RWPE1 (cell line): ENCODE measurements around the gene MEOX1.

Experiments
- CTCF ChIA-PET: fragments of 350-600 bp; sonication (Branson Sonifier 250); formaldehyde crosslinking; extraction: SDS; loops from one replicate; lab custom pipeline; 2021; lab: Yijun Ruan, JAX
- POLR2A ChIA-PET: fragments of 400-600 bp; formaldehyde crosslinking; extraction: SDS; loops from one replicate; lab custom pipeline; 2020; ENCODE audit warnings: antibody characterized with exemption; ENCODE audit not compliant: low non-redundant PET; lab: Yijun Ruan, JAX
- DNase-seq: peaks from one replicate; pipeline ENCODE4 v3.0.0; 2012; ENCODE audit warnings: low spot score
- H3K27ac ChIP-seq: fragments of 450-650 bp; 2 replicates; pipeline ENCODE4 v1.5.1; 2017
- TF ChIP-seq, protein P1 (sequence below): fragments of 450-650 bp; conservative IDR thresholded peaks from 2 replicates; pipeline ENCODE4 v1.5.1; 2017; ENCODE audit warnings: low read depth, mild to moderate bottlenecking

The MEOX1 gene

DNA sequence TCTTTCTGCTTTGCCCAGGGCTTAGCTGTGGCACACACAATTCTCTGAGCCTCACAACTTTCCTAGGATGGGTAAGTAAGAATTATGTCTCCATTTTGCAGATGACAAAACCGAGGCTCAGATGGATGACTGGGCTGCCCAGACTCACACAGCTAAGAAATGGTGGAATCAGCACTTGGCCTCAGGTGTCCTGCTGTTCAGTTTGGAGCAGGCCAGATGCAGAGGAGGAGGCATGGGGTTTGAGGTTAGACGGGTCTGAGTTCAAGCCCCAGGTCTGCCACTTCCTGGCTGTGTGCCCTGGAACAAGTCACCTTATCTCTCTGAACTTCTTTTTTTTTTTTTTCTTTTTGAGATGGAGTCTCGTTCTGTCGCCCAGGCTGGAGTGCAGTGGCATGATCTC lies 1.7 kb upstream of the MEOX1 start:
- TF ChIP-seq, protein P1, sequence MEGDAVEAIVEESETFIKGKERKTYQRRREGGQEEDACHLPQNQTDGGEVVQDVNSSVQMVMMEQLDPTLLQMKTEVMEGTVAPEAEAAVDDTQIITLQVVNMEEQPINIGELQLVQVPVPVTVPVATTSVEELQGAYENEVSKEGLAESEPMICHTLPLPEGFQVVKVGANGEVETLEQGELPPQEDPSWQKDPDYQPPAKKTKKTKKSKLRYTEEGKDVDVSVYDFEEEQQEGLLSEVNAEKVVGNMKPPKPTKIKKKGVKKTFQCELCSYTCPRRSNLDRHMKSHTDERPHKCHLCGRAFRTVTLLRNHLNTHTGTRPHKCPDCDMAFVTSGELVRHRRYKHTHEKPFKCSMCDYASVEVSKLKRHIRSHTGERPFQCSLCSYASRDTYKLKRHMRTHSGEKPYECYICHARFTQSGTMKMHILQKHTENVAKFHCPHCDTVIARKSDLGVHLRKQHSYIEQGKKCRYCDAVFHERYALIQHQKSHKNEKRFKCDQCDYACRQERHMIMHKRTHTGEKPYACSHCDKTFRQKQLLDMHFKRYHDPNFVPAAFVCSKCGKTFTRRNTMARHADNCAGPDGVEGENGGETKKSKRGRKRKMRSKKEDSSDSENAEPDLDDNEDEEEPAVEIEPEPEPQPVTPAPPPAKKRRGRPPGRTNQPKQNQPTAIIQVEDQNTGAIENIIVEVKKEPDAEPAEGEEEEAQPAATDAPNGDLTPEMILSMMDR, result no peak
- ChIA-PET POLR2A (no interaction called here), CTCF (interaction anchor here (0.8 kb wide), 1 partner anchor 10 kb away, joined by 5 read pairs; no protein-coding TSS in a partner anchor)
- H3K27ac ChIP-seq, result no peak overlapping the region
- DNase-seq, result no peak

DNA sequence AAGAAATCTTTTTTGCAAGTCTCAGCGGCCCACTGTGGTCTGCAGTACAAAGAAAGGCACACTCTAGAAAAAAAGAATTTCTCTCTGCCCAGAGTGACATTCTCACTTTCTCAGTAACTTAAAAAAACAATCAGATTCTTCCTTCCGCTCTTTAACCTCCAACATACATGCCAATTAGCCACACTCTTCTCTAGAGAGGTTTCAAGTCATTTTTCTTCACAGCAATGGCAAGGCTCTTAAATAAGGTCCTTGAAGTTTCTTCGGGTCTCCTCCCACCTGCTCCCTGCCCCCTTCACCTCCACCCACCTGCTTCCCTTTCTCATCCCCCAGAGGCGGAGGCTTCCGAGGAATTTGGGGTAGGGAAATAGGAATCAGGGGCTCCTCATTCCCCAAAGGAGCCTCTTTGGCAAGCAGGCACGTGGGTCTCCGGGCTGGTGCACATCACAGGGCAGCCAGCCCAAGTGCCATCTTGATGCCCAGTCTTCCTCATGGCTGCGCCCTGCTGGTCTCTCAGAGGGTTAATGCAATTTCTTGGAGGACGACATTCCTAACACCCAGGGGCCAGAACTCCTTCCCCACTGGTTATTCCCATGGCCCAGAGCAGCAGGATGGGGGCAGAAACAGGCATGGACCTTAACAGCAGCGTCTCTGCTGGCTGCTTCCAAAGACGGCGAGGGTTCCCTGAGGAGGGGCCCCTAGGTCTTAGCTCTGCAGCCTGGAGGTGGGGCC lies 855 bp upstream of the MEOX1 start:
- CTCF ChIA-PET, result interaction anchor here (0.7 to 0.8 kb wide), 2 partner anchors 11 to 14 kb away, joined by 5 read pairs; no protein-coding TSS in a partner anchor
- POLR2A ChIA-PET, result no interaction called here
- TF ChIP-seq, protein P1, result no peak
- H3K27ac ChIP-seq, result peak overlapping the region; percentile 11; the same call in 1 of the 2 replicates
- no peak for DNase-seq

DNA sequence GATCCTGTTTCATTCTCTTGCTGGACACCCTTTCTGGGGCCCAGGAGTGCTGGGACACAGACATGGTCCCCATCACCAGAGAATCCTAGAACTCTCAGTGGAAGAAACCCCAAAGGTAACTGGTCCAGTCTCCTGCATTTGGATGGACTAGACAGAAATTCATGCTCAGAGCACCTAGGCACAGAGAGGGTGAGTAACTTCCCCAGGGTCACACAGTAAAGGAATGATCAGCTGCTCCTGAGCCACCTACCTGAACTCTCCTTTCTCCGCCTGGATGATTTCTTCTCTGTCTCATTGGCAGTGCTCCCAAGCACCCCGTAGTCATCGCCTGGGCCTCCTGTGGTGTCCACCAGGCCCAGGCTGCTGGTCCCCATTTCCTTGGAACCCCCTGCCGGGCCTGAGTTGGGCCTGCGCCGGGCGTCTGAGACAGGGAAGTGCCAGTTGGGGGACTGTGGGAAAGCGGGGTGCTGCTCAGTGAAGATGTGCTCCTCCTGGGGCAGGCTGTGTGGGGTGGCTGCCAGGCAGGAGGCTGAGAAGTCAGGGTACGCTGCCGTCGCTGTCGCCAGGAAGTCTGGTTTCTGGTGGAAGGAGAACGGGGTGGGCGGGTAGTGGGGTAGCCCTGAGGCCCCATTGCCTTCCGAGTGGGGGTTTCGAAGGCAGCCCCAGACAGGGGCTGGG lies 767 bp downstream of the MEOX1 start:
- H3K27ac ChIP-seq, result no peak overlapping the region
- TF ChIP-seq, protein P1, result no peak
- ChIA-PET CTCF (no interaction called here), POLR2A (no interaction called here)
- no peak for DNase-seq

DNA sequence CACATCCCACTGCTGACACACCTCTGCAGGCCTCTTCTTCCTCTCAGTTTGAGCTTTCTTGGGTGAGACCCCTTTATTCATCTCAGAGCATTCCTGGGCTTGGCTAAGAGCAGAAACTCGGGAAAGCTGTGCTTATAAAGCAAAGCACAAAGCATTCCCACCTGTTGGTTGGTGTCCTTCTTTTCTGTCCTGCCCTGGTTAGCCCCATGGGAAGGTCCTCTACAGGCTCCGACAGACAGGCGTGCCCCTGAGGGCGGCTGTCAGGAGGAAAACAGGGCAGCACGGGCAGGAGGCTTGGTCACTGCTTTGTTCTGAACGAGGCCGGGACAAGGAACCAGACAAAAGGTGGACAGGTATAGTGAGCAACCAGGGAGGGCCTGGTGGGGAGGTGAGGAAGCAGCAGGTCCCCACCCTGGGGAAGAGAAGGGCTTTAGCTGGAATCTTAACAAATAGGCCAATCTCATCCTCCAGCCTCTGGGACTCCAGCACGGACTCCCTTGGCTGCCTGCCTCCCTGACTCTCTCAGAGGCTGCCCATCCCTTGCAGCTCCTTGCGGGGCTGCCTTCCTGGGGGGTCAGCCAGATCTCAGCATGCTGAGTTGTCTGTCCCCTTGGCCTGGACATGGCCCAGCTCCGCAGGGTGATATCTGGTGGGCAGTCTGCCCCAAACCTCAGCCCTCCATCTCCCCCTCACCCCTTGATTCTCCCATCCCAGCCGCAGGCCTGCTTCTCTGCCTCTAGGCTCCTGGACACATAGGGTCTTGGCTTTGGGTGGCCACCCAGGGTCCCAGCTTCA lies 1.7 kb downstream of the MEOX1 start:
- H3K27ac ChIP-seq, result no peak overlapping the region
- DNase-seq, result no peak
- POLR2A ChIA-PET, result no interaction called here
- TF ChIP-seq, protein P1, result no peak
- CTCF ChIA-PET, result interaction anchor here (0.9 to 1.4 kb wide), 2 partner anchors 83 to 187 kb away, joined by 3 read pairs; partner anchors contain the start of gene CD300LG

DNA sequence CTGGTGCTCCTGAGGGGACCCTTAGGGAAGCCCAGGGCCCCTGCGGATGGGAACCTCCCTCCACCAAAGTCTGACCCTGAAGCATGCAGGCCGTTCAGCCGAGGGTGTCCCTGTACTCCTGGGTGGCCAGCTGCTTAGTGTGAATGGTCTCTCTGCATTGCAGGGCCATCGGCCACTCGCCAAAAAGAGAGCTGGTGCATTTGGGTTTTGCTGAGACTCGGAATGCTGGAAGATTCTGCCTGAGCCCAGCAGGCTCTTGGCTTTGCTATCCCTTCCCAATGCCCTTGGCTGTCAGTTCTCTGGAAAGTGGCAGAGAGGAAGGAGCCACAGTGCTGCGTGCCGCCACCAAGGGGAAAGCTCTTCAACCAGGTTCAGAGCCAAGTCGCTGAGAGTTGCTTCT lies 2.8 kb downstream of the MEOX1 start:
- POLR2A ChIA-PET, result no interaction called here
- TF ChIP-seq, protein P1, result no peak
- CTCF ChIA-PET, result interaction anchor here (0.8 to 1.4 kb wide), 3 partner anchors 14 to 188 kb away, joined by 3 to 5 read pairs (median 3); partner anchors contain the start of gene CD300LG
- H3K27ac ChIP-seq, result no peak overlapping the region
- no peak for DNase-seq
